LNCAP (cell line): ENCODE data around the gene PTPRN2.

Experiments
- TF ChIP-seq, protein P1 (sequence below): fragments of 450-650 bp; IDR thresholded peaks from 2 replicates; pipeline ENCODE4 v1.5.1; 2017; ENCODE audit warnings: mild to moderate bottlenecking

The PTPRN2 gene

DNA sequence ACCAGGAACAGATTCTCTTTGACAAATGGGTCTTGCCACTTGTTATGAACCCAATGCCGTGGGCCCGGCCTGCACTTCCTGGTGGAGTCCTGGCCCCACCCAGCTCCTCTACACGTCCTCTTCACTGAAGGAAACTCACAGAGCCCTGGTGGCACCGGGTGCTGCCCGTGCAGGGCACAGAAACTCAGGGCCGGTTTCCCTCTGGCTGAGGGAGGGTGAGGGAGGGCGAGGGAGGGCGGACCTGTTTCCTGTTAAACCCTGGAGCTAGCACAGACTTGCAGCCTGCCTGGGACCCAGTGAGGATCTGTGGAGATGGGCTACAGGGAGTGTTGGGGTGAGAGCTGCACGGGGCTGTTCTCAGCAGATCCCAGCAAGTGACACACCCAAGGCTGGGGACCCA is 596.3 kb downstream of the PTPRN2 start:
- TF ChIP-seq, protein P1, sequence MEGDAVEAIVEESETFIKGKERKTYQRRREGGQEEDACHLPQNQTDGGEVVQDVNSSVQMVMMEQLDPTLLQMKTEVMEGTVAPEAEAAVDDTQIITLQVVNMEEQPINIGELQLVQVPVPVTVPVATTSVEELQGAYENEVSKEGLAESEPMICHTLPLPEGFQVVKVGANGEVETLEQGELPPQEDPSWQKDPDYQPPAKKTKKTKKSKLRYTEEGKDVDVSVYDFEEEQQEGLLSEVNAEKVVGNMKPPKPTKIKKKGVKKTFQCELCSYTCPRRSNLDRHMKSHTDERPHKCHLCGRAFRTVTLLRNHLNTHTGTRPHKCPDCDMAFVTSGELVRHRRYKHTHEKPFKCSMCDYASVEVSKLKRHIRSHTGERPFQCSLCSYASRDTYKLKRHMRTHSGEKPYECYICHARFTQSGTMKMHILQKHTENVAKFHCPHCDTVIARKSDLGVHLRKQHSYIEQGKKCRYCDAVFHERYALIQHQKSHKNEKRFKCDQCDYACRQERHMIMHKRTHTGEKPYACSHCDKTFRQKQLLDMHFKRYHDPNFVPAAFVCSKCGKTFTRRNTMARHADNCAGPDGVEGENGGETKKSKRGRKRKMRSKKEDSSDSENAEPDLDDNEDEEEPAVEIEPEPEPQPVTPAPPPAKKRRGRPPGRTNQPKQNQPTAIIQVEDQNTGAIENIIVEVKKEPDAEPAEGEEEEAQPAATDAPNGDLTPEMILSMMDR, result no peak

DNA sequence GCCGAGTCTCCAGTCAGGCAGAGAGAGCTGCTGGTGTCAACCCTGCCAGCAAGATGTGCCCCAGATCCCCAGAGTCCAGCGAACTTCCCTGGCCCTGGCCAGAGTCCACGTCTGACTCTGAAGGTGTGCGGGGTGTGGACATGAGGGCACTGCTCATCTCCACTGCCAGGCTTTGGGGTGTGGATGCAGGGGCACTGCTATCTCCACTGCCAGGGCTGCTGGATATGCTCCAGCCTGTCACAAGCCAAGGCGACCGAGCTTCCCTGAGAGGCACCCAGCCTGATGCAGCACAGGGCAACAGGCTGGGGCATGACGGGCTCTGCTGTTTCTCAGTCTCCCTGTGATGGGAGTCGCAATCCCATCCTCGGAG is 596.8 kb downstream of the PTPRN2 start:
- TF ChIP-seq, protein P1, result no peak

DNA sequence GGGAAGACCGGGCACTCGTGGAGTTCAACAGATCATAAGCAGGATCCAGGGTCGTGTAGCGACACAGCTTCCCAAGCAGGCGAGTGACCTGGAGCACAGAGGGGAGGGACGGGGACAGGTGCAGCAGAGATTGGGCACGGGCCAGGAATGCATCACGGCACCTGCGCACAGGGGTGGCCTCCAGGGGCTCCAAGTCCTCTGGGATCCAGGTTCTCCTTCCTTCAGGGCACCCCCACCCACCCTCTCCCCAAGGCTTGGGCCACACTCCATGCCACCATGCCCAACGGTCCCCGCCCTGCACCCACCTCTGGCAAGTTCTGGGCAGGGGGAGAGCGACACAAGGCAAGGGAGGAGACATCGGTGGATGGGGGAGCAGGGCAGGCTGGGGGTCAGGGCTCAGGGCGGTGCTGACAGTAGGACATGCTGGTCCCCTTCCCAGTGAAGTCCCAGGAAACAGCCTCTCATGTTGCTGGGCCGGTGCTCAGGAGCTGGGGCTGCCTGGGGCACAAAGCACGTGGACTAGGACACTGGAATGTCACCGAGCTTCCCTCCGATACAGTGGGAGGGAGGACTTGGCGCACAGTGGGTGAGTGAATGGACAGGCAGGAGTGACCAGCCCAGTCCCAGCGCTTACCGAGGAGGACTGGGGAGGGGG is 597.3 kb downstream of the PTPRN2 start:
- TF ChIP-seq, protein P1, result no peak

DNA sequence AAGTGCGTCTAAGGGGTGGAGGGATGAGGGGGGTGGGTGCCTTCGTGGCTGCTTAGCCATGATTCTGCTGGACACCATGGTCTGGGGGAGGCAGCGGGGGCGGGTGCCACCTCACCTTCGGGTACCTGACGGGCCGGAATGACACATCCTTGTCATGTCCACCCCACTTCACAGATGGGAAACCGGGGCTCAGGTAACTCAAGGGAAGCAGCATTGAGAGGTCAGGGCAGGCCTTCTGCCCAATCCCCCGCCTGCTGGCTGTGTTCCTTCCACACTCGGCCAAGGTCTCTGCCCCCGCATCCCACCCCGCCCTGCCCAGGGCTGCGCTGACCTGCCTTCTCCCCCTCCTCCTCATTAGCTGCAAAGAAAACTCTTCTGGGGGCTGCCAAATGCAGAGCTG is 598.0 kb downstream of the PTPRN2 start:
- TF ChIP-seq, protein P1, result no peak

DNA sequence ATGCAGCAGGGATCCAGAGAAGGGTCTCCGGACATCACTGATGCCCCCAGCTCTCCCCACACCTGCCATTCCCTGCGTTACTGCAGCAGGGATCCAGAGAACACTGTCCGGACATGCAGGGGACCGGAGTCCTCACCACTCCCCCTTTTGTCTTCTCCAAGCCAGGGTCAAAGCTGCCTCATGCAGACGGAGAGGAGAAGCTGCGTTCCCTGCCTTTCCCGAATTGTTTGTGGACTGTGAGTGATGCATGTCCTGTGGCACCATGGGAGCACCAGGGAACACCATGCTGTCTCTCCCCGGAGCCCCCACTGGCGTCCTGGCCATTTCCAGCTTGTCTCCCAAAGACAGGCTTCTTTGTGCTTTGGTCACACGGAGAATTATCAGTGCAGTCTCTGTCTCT is 599.7 kb downstream of the PTPRN2 start:
- TF ChIP-seq, protein P1, result no peak

DNA sequence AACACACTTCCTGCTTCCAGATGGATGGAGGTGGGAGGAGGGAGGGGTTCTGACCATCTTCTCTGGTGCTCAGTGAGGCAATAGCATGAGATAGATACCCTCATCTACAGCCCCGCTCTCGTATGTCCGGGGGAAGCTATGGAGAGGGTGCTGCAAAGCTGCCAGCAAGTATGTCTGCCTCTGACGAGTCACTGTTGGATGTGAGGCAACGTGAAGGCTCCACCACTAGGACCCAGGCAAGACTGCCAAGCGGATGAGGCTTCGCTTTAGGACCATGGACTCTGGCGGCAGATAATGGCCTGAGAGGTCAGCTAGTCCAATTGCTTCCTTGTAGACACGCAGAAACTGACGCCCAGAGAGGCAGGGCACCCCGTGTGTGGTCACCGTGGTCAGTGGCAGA is 601.6 kb downstream of the PTPRN2 start:
- TF ChIP-seq, protein P1, result no peak

DNA sequence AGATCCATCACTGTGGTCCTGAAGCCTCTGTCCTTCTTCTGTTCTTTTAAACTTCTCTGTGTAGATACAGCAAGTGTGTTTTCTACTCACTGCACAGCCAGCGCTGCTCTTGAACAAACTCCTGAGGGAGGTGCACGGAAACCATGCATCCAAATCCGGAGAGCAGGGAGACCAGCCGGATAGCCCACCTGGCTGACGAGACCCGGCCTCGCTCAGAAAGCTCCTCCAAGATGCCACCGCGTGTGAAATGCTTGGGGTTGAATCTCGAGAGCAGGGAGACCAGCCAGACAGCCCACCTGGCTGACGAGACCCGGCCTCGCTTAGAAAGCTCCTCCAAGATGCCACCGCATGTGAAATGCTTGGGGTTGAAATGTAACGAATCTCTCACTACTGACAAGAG is 602.0 kb downstream of the PTPRN2 start:
- TF ChIP-seq, protein P1, result no peak
